Neural cell (in vitro differentiated cells): ENCODE results near the gene TRAPPC5. TPM values are rescaled to one million over a fixed set of nuclear protein-coding genes. Genes with fewer than 3 reads are reported as not detected.
A peak's percentile ranks its signal among the peaks of the same experiment; 100 is the strongest.

Source experiments
- H2AFZ ChIP-seq: fragments of 200-600, 300-800 bp; sonication (generic), shearing (Covaris generic); 2 replicates; pipeline ENCODE4 v1.6.0; 2014; ENCODE audit warnings: low read depth, mild to moderate bottlenecking, antibody characterized with exemption, low read length, moderate library complexity
- H3F3A ChIP-seq: fragments of 200-600 bp; shearing (Covaris generic); 2 replicates; pipeline ENCODE4 v1.6.1; 2016; ENCODE audit warnings: mild to moderate bottlenecking, moderate library complexity, mixed read lengths, antibody characterized with exemption, low read length; ENCODE audit not compliant: insufficient read depth, poor library complexity, severe bottlenecking
- H3K27ac ChIP-seq: fragments of 200-600, 300-800 bp; sonication (generic), shearing (Covaris generic); 2 replicates; pipeline ENCODE4 v1.5.1; 2014; ENCODE audit warnings: mild to moderate bottlenecking, low read length, moderate library complexity
- H3K27me3 ChIP-seq: fragments of 300-800, 200-600 bp; sonication (generic), shearing (Covaris generic); 2 replicates; pipeline ENCODE4 v1.6.0; 2014; ENCODE audit warnings: mild to moderate bottlenecking, low read depth, low read length, moderate library complexity; ENCODE audit not compliant: insufficient read depth
- H3K36me3 ChIP-seq: fragments of 300-800, 200-600 bp; sonication (generic), shearing (Covaris generic); 2 replicates; pipeline ENCODE4 v1.5.1; 2014; ENCODE audit warnings: mild to moderate bottlenecking, antibody characterized with exemption, low read length, moderate library complexity; ENCODE audit not compliant: insufficient read depth
- H3K4me2 ChIP-seq: fragments of 300-800, 200-600 bp; sonication (generic), shearing (Covaris generic); 2 replicates; pipeline ENCODE4 v1.6.0; 2014; ENCODE audit warnings: mild to moderate bottlenecking, low read length
- H3K4me3 ChIP-seq: fragments of 300-800, 200-600 bp; sonication (generic), shearing (Covaris generic); 2 replicates; pipeline ENCODE4 v1.5.1; 2014; ENCODE audit warnings: mild to moderate bottlenecking, low read length, moderate library complexity
- H3K79me2 ChIP-seq: fragments of 200-600 bp; shearing (Covaris generic); replicated peaks from 2 replicates; pipeline ENCODE4 v1.6.0; 2014; ENCODE audit warnings: mild to moderate bottlenecking, low read length, moderate library complexity; ENCODE audit not compliant: insufficient read depth
- H3K9ac ChIP-seq: fragments of 300-800, 200-600 bp; sonication (generic), shearing (Covaris generic); 2 replicates; pipeline ENCODE4 v1.6.1; 2016; ENCODE audit warnings: mild to moderate bottlenecking, low read length, mixed read lengths
- H3K9me2 ChIP-seq: fragments of 200-600 bp; shearing (Covaris generic); 2 replicates; pipeline ENCODE4 v1.6.1; 2016; ENCODE audit warnings: mild to moderate bottlenecking, low read length, mixed read lengths; ENCODE audit not compliant: insufficient read depth
- H3K9me3 ChIP-seq: fragments of 200-600, 300-800 bp; sonication (generic), shearing (Covaris generic); 2 replicates; pipeline ENCODE4 v1.6.1; 2016; ENCODE audit warnings: mild to moderate bottlenecking, mixed run types, low read length, moderate library complexity, mixed read lengths
- H4K20me1 ChIP-seq: fragments of 200-600 bp; shearing (Covaris generic); 2 replicates; pipeline ENCODE4 v1.6.1; 2016; ENCODE audit warnings: mild to moderate bottlenecking, mixed run types; ENCODE audit not compliant: insufficient read depth
- EP300 ChIP-seq: fragments of 450-650 bp; conservative IDR thresholded peaks from 2 replicates; pipeline ENCODE4 v1.6.1; 2014; ENCODE audit warnings: antibody characterized with exemption, mild to moderate bottlenecking, moderate library complexity; ENCODE audit not compliant: poor library complexity, severe bottlenecking
- EZH2 ChIP-seq: fragments of 200-600, 300-800 bp; shearing (Covaris generic), sonication (generic); IDR thresholded peaks from 2 replicates; pipeline ENCODE4 v1.6.1; 2014; ENCODE audit warnings: antibody characterized with exemption, low read length, borderline replicate concordance, mild to moderate bottlenecking; ENCODE audit not compliant: insufficient read depth, poor library complexity, severe bottlenecking
- MXI1 ChIP-seq: fragments of 450-650 bp; conservative IDR thresholded peaks from 2 replicates; pipeline ENCODE4 v1.6.1; 2014; ENCODE audit warnings: antibody characterized with exemption, mild to moderate bottlenecking; ENCODE audit not compliant: poor library complexity, severe bottlenecking
- POLR2AphosphoS5 ChIP-seq: IDR thresholded peaks from 2 replicates; pipeline ENCODE4 v1.6.1; 2012
- RAD21 ChIP-seq: fragments of 450-650 bp; conservative IDR thresholded peaks from 2 replicates; pipeline ENCODE4 v1.6.1; 2014; ENCODE audit warnings: antibody characterized with exemption, mild to moderate bottlenecking, moderate library complexity
- REST ChIP-seq: IDR thresholded peaks from 2 replicates; pipeline ENCODE4 v1.6.1; 2012; ENCODE audit warnings: borderline replicate concordance
- SMC3 ChIP-seq: fragments of 450-650 bp; conservative IDR thresholded peaks from 2 replicates; pipeline ENCODE4 v1.6.1; 2014; ENCODE audit warnings: antibody characterized with exemption, mild to moderate bottlenecking, moderate library complexity; ENCODE audit not compliant: poor library complexity
- TAF1 ChIP-seq: IDR thresholded peaks from 2 replicates; pipeline ENCODE4 v1.6.1; 2012; ENCODE audit warnings: low read depth
- polyA plus RNA-seq: library from polyadenylated mRNA; depleted of rRNA; stranded (reverse); fragments of >200 nt; gene quantifications from 2 replicates; pipeline ENCODE4 v1.2.3, GENCODE V29; 2014
- TF ChIP-seq, protein P1 (sequence below): fragments of 450-650 bp; IDR thresholded peaks from 2 replicates; pipeline ENCODE4 v1.5.1; 2014; ENCODE audit warnings: antibody characterized with exemption, mild to moderate bottlenecking, moderate library complexity; ENCODE audit not compliant: poor library complexity, severe bottlenecking

The TRAPPC5 gene
- polyA plus RNA-seq, 1 donor from 2014 or later: 88.5 TPM

- Histone ChIP-seq H3K79me2 (no peaks in the 10 kb centered on the region), H3K27ac (no peak overlapping the region), H3K4me3 (peak overlapping the region; percentile 41), H3K36me3 (no peaks in the 10 kb centered on the region), H3K9me2 (no peaks in the 10 kb centered on the region), H3K9me3 (no peaks in the 10 kb centered on the region), H4K20me1 (no peaks in the 10 kb centered on the region), H2AFZ (no peak overlapping the region), H3F3A (no peaks in the 10 kb centered on the region), H3K9ac (no peak overlapping the region), H3K27me3 (peaks cover 66% of the 10 kb centered on the region), H3K4me2 (no peak overlapping the region)
- no peak for TF ChIP-seq SMC3
- no peak for TF ChIP-seq RAD21
These were observed 49.9 kb downstream of the TRAPPC5 start for GRCh38 chr19:7730286-7731217.

DNA sequence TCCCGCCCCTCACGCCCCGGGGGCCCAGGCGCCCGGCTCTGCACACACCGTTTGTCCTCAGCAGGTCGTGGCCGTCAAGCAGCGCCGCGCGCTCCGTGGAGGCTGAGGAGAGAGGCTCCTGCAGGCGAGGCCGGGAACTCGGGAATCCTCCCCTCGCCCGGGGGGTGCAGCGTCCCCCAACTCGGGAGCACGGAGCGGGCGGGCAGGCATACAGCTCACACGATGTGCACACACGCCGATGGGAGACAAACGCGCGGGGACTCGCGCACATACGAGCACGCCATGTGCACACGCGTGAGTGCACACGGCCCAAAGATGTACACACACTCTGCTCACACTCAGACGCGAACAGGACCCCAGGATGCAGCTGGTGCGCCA is 50.6 kb downstream of the TRAPPC5 start:
- Histone ChIP-seq H3F3A (no peaks in the 10 kb centered on the region), H3K4me2 (no peak overlapping the region), H3K79me2 (no peaks in the 10 kb centered on the region), H3K9me2 (no peaks in the 10 kb centered on the region), H2AFZ (no peak overlapping the region), H3K27me3 (peaks cover 69% of the 10 kb centered on the region), H3K4me3 (no peak overlapping the region), H3K9ac (no peak overlapping the region), H3K27ac (no peak overlapping the region), H4K20me1 (no peaks in the 10 kb centered on the region), H3K36me3 (no peaks in the 10 kb centered on the region), H3K9me3 (no peaks in the 10 kb centered on the region)
- TF ChIP-seq MXI1 (no peak), REST (no peak), EZH2 (no peak), TAF1 (no peak), EP300 (no peak), RAD21 (no peak), POLR2AphosphoS5 (no peak), SMC3 (no peak)
- TF ChIP-seq, protein P1, sequence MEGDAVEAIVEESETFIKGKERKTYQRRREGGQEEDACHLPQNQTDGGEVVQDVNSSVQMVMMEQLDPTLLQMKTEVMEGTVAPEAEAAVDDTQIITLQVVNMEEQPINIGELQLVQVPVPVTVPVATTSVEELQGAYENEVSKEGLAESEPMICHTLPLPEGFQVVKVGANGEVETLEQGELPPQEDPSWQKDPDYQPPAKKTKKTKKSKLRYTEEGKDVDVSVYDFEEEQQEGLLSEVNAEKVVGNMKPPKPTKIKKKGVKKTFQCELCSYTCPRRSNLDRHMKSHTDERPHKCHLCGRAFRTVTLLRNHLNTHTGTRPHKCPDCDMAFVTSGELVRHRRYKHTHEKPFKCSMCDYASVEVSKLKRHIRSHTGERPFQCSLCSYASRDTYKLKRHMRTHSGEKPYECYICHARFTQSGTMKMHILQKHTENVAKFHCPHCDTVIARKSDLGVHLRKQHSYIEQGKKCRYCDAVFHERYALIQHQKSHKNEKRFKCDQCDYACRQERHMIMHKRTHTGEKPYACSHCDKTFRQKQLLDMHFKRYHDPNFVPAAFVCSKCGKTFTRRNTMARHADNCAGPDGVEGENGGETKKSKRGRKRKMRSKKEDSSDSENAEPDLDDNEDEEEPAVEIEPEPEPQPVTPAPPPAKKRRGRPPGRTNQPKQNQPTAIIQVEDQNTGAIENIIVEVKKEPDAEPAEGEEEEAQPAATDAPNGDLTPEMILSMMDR: no peak
